Measurements from ENCODE around the gene IL2RA. TPM values are rescaled to one million over a fixed set of nuclear protein-coding genes. Genes with fewer than 3 reads are reported as not detected.

The IL2RA gene
- total RNA-seq, 1 donor from 2014 or later, result not detected

DNA sequence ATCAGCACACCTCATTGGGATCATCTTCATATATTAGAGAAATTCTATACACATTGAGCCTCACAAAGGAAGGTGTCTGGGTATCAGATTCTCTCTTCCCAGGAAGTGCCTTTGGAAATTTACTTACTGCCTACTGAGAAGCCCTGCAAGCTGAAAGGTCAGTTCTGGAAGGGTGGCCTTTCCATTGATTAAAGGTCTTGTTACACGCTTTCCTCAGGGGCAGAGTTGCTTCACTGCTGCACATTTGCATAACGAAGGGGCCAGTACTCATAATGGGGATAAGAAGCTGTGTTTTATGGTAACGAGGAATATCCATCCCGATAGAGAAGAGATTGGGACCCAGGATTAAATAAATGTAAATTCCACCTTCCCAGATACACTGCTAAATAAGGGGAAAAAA is 65.5 kb downstream of the IL2RA start:
- TF ChIP-seq, protein P1, sequence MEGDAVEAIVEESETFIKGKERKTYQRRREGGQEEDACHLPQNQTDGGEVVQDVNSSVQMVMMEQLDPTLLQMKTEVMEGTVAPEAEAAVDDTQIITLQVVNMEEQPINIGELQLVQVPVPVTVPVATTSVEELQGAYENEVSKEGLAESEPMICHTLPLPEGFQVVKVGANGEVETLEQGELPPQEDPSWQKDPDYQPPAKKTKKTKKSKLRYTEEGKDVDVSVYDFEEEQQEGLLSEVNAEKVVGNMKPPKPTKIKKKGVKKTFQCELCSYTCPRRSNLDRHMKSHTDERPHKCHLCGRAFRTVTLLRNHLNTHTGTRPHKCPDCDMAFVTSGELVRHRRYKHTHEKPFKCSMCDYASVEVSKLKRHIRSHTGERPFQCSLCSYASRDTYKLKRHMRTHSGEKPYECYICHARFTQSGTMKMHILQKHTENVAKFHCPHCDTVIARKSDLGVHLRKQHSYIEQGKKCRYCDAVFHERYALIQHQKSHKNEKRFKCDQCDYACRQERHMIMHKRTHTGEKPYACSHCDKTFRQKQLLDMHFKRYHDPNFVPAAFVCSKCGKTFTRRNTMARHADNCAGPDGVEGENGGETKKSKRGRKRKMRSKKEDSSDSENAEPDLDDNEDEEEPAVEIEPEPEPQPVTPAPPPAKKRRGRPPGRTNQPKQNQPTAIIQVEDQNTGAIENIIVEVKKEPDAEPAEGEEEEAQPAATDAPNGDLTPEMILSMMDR (conservative IDR thresholded peaks at IDR 0.05; ENCODE audit: low read depth, low read length), result no peak
- no peak overlapping the region for H3K4me3 ChIP-seq (ENCODE audit: low read depth, low read length)
- DNase-seq (ENCODE audit: low read depth), result no peak

DNA sequence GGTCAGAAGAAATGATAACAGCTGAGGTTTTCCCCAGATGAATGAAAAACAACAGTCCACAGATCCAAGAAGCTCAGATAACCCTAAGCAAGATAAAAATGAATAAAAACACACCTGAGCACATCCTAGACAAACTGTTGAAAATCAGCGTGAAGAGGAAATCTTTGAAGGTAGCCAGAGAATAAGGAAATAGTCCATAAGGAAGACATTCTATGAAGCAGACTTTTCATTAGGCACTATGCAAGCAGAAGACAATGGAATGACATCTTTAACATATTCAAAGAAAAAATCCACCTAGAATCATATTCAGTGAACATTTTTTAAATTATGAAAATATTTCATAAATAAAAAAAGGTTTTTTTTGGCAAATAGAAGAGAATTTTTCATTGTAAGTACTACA is 69.8 kb downstream of the IL2RA start:
- DNase-seq (ENCODE audit: low read depth), result no peak
- H3K4me3 ChIP-seq (ENCODE audit: low read depth, low read length), result no peak overlapping the region
- TF ChIP-seq, protein P1 (conservative IDR thresholded peaks at IDR 0.05; ENCODE audit: low read depth, low read length), result no peak

DNA sequence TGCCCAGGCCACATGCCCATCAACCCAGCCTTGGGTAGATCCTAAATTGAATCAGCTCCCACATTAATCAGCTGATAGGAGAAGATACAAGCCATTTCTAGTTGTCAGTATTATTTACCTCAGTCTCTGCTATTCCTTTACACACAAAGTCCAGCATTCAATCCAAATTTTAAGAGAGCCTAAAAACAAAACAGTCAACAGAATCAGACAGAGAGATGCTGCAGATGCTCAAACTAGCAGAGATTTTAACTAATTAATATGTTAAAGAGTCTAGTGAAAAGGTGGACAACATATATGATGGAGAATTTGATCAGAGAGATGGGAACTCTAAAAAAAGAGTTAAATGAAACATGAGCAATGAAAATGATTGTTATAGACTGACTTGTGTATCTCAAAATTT is 70.5 kb downstream of the IL2RA start:
- no peak for DNase-seq (ENCODE audit: low read depth)
- TF ChIP-seq, protein P1 (conservative IDR thresholded peaks at IDR 0.05; ENCODE audit: low read depth, low read length), result no peak
- no peak overlapping the region for H3K4me3 ChIP-seq (ENCODE audit: low read depth, low read length)

DNA sequence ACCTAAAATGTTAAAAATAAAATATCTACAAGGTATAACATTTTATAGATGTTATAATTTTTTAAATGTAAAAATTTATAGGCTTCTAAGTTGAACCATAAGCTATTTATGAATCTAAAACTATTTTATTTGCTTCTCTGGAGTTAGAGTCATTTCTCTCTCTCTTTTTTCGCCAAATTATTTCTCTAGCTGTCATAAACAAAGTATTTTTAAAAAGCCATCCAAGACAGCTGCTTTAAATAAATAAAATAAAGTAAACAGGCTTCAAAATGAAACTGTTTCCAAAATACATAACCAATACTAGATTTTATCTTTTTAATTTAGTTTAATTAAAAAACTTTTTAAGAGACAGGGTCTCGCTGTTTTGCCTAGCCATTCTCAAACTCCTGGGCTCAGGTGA is 72.4 kb downstream of the IL2RA start:
- TF ChIP-seq, protein P1 (conservative IDR thresholded peaks at IDR 0.05; ENCODE audit: low read depth, low read length), result no peak

DNA sequence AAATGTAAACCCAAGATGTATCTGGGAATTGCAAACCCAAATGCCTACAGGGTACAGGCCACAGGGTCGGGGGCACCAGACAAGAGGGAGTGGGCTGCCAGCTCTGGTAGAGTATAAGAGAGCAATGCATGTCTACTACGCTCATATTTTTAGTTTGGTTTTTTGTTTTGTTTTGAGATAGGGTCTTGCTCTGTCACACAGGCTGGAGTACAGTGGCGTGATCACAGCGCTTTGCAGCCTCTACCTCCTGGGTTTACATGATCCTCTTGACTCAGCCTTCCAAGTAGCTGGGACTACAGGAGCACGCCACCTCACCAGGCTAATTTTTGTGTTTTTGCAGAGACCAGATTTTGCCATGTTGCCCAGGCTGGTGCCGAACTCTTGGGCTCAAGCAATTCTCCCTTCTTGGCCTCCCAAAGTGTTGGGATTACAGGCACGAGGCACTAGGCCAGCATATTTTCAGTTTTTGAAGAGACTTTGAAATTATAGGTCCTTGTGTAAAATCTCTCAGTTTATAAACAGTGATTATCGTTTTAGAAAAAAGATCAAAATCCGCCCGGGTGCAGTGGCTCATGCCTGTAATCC is 73.7 kb downstream of the IL2RA start:
- DNase-seq (ENCODE audit: low read depth), result no peak
- no peak overlapping the region for H3K4me3 ChIP-seq (ENCODE audit: low read depth, low read length)
- TF ChIP-seq, protein P1 (conservative IDR thresholded peaks at IDR 0.05; ENCODE audit: low read depth, low read length), result no peak

More for the DNA sequence above, 72.4 kb downstream of the IL2RA start:
- H3K4me3 ChIP-seq (ENCODE audit: low read depth, low read length), result no peak overlapping the region
- DNase-seq (ENCODE audit: low read depth), result no peak

DNA sequence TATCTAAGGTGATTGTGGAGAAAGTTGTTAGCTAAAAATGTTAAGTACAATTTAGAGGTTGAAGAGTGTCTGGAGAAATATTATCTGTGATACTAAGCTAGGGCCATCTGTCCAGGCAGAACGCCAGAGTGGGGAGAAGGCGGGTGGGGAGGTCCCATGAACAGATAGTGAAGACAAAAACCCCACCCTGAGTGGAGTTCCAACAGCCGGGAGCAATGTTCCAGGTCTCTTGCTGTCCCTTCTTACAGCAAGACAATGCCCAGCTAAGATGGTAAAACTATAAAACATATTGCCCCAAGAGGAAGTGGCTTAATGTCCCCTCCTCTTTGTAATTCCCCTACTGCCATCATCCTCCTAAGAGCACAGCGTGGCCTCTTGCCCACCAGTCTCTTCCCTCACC is 74.4 kb downstream of the IL2RA start:
- no peak overlapping the region for H3K4me3 ChIP-seq (ENCODE audit: low read depth, low read length)
- TF ChIP-seq, protein P1 (conservative IDR thresholded peaks at IDR 0.05; ENCODE audit: low read depth, low read length), result no peak
- no peak for DNase-seq (ENCODE audit: low read depth)

DNA sequence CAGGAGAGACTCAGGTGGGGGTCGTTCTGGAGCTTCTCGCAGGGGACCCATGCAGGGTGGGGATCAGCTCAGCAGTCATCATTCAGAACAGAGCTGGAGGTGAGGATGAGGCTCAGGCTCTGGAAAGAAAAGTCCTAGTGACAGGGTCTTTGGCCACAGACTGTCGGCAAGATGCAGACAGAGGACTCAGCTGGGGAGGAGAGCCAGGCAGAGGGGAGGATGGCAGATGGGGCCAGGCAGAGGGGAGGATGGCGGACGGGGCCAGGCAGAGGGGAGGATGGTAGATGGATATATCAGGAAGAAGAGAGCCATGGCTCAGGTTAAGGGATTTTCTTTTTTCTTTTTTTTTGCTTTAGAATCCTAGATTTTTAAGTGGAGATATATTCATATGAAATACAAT is 77.1 kb downstream of the IL2RA start:
- no peak for DNase-seq (ENCODE audit: low read depth)
- TF ChIP-seq, protein P1 (conservative IDR thresholded peaks at IDR 0.05; ENCODE audit: low read depth, low read length), result no peak
- no peak overlapping the region for H3K4me3 ChIP-seq (ENCODE audit: low read depth, low read length)

Data from epithelial cell of proximal tubule (primary cell).